Measurements from ENCODE around the gene DLG3. TPM values are rescaled to one million over a fixed set of nuclear protein-coding genes. Genes with fewer than 3 reads are reported as not detected.
A peak's percentile ranks its signal among the peaks of the same experiment; 100 is the strongest.

Gene DLG3
- total RNA-seq, 1 donor from 2014 or later = 76.7 TPM

GRCh38 chrX:70456256-70456655, 11.6 kb downstream of the DLG3 start:
- H3K27me3 Mint-ChIP-seq (ENCODE audit: unreplicated experiment) = no peaks in the 10 kb centered on the region
- peaks cover 3% of the 10 kb centered on the region for H3K36me3 Mint-ChIP-seq (ENCODE audit: unreplicated experiment)
- DNase-seq = no peak
- peaks cover 6% of the 10 kb centered on the region for H3K9me3 Mint-ChIP-seq (ENCODE audit: unreplicated experiment)
- TF ChIP-seq, protein P1, sequence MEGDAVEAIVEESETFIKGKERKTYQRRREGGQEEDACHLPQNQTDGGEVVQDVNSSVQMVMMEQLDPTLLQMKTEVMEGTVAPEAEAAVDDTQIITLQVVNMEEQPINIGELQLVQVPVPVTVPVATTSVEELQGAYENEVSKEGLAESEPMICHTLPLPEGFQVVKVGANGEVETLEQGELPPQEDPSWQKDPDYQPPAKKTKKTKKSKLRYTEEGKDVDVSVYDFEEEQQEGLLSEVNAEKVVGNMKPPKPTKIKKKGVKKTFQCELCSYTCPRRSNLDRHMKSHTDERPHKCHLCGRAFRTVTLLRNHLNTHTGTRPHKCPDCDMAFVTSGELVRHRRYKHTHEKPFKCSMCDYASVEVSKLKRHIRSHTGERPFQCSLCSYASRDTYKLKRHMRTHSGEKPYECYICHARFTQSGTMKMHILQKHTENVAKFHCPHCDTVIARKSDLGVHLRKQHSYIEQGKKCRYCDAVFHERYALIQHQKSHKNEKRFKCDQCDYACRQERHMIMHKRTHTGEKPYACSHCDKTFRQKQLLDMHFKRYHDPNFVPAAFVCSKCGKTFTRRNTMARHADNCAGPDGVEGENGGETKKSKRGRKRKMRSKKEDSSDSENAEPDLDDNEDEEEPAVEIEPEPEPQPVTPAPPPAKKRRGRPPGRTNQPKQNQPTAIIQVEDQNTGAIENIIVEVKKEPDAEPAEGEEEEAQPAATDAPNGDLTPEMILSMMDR (IDR thresholded peaks at IDR 0.05; ENCODE audit: partially characterized antibody, unreplicated experiment) = no peak
- H3K4me3 Mint-ChIP-seq (ENCODE audit: unreplicated experiment) = peak overlapping the region; percentile 93
- peak overlapping the region; percentile 95 for H3K27ac Mint-ChIP-seq (ENCODE audit: unreplicated experiment)
- peaks cover 7% of the 10 kb centered on the region for H3K4me1 Mint-ChIP-seq (ENCODE audit: low read depth, unreplicated experiment)

DNA sequence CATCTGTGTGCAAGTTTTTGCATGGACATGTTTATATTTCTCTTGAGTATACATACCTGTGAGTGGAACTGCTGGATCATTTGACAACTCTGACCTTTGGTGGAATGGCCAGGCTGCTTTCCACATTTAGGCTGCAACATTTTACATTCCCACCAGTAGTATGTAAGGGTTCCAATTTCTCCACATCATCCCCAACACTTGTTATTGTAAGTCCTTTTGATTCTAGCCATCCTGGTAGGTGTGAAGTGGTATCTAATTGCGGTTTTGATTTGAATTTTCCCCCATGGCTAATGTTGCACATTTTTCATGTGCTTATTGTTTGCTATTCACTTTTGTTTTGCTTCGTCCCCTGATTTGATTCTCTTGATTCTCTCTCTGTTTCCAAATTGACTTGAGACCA, 16.4 kb downstream of the DLG3 start:
- TF ChIP-seq, protein P1 (IDR thresholded peaks at IDR 0.05; ENCODE audit: partially characterized antibody, unreplicated experiment) = no peak
- Mint-ChIP-seq H3K27me3 (ENCODE audit: unreplicated experiment) (no peaks in the 10 kb centered on the region), H3K36me3 (ENCODE audit: unreplicated experiment) (peaks cover 4% of the 10 kb centered on the region), H3K4me3 (ENCODE audit: unreplicated experiment) (no peak overlapping the region), H3K27ac (ENCODE audit: unreplicated experiment) (no peak overlapping the region), H3K9me3 (ENCODE audit: unreplicated experiment) (peaks cover 2% of the 10 kb centered on the region), H3K4me1 (ENCODE audit: low read depth, unreplicated experiment) (peaks cover 6% of the 10 kb centered on the region)
- no peak for DNase-seq

DNA sequence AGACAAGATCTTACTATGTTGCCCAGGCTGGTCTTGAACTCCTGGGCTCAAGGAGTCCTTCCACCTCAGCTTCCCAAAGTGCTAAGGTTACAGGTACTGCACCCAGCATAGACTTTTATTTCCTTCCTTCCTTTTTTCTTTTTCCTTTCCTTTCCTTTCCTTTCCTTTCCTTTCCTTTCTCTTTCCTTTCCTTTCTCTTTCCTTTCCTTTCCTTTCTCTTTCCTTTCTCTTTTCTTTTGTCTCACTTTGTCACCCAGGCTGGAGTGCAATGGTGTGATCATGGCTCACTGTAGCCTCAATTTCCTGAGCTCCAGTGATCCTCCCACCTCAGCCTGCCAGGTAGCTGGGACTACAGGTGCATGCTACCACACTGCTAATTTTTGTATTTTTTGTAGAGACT, 19.4 kb downstream of the DLG3 start:
- DNase-seq = no peak
- TF ChIP-seq, protein P1 (IDR thresholded peaks at IDR 0.05; ENCODE audit: partially characterized antibody, unreplicated experiment) = no peak
- no peaks in the 10 kb centered on the region for H3K27me3 Mint-ChIP-seq (ENCODE audit: unreplicated experiment)
- peaks cover 4% of the 10 kb centered on the region for H3K36me3 Mint-ChIP-seq (ENCODE audit: unreplicated experiment)
- no peaks in the 10 kb centered on the region for H3K4me1 Mint-ChIP-seq (ENCODE audit: low read depth, unreplicated experiment)
- H3K4me3 Mint-ChIP-seq (ENCODE audit: unreplicated experiment) = no peak overlapping the region
- no peaks in the 10 kb centered on the region for H3K9me3 Mint-ChIP-seq (ENCODE audit: unreplicated experiment)
- no peak overlapping the region for H3K27ac Mint-ChIP-seq (ENCODE audit: unreplicated experiment)

DNA sequence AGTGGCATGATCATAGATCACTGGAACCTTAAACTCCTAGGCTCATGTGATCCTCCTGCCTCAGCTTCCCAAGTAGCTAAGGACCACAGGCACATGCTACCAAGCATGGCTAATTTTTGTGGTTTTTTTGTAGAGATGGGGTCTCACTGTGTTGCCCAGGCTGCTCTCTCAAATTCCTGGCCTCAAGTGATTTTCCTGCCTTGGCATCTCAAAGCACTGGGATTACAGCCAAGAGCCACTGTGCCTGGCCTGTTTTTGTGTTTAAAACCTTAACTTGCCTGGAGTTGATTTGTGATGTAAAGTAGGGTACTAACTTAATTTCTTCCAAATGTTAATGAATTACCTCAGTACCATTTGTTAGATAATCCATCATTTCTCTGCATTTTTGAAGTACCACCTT, 22.3 kb downstream of the DLG3 start:
- Mint-ChIP-seq H3K27me3 (ENCODE audit: unreplicated experiment) (no peaks in the 10 kb centered on the region), H3K9me3 (ENCODE audit: unreplicated experiment) (no peaks in the 10 kb centered on the region), H3K4me1 (ENCODE audit: low read depth, unreplicated experiment) (no peaks in the 10 kb centered on the region), H3K36me3 (ENCODE audit: unreplicated experiment) (no peaks in the 10 kb centered on the region), H3K27ac (ENCODE audit: unreplicated experiment) (no peak overlapping the region), H3K4me3 (ENCODE audit: unreplicated experiment) (no peak overlapping the region)
- TF ChIP-seq, protein P1 (IDR thresholded peaks at IDR 0.05; ENCODE audit: partially characterized antibody, unreplicated experiment) = no peak
- DNase-seq = no peak

- no peak for DNase-seq
- H3K4me1 Mint-ChIP-seq (ENCODE audit: low read depth, unreplicated experiment) = no peaks in the 10 kb centered on the region
- no peak overlapping the region for H3K27ac Mint-ChIP-seq (ENCODE audit: unreplicated experiment)
- TF ChIP-seq, protein P1 (IDR thresholded peaks at IDR 0.05; ENCODE audit: partially characterized antibody, unreplicated experiment) = no peak
- H3K4me3 Mint-ChIP-seq (ENCODE audit: unreplicated experiment) = no peak overlapping the region
- peaks cover 1% of the 10 kb centered on the region for H3K9me3 Mint-ChIP-seq (ENCODE audit: unreplicated experiment)
- H3K27me3 Mint-ChIP-seq (ENCODE audit: unreplicated experiment) = no peaks in the 10 kb centered on the region
- no peaks in the 10 kb centered on the region for H3K36me3 Mint-ChIP-seq (ENCODE audit: unreplicated experiment)
Observed at GRCh38 chrX:70468709-70469108, 24.1 kb downstream of the DLG3 start.

All from glutamatergic neuron (in vitro differentiated cells).